Activated naive CD8-positive, alpha-beta T cell treated with anti-CD3 and anti-CD28 coated beads, Interleukin-2, amount 10 ng/mL, durations not matched to agents 7 days and 5 days (primary cell): ENCODE results near the gene NGFR. TPM values are rescaled to one million over a fixed set of nuclear protein-coding genes. Genes with fewer than 3 reads are reported as not detected.
A peak's percentile ranks its signal among the peaks of the same experiment; 100 is the strongest.

Experiments used
- ATAC-seq: fragments of 150-1000 bp; cut with Tn5 transposase; one replicate; pipeline ENCODE4 v1.10.0; 2021; ENCODE audit warnings: low read depth, moderate library complexity
- POLR2A ChIA-PET: fragments of 350-600 bp; sonication (Branson Sonifier 250); formaldehyde crosslinking; loops from one replicate; lab custom pipeline; 2021; ENCODE audit warnings: antibody characterized with exemption; lab: Charles Lee
- DNase-seq: peaks from one replicate; pipeline ENCODE4 v3.0.0; 2021
- H3K27ac Mint-ChIP-seq: one replicate; pipeline ENCODE4 v1.8.0; 2022; ENCODE audit warnings: mild to moderate bottlenecking, mixed read lengths
- H3K27me3 Mint-ChIP-seq: one replicate; pipeline ENCODE4 v1.8.0; 2022; ENCODE audit warnings: mild to moderate bottlenecking, moderate library complexity, mixed read lengths
- H3K36me3 Mint-ChIP-seq: one replicate; pipeline ENCODE4 v1.8.0; 2021; ENCODE audit warnings: mild to moderate bottlenecking, mixed read lengths
- H3K4me1 Mint-ChIP-seq: one replicate; pipeline ENCODE4 v1.8.0; 2021; ENCODE audit warnings: mixed read lengths
- H3K4me3 Mint-ChIP-seq: one replicate; pipeline ENCODE4 v1.8.0; 2022; ENCODE audit warnings: mild to moderate bottlenecking, moderate library complexity, mixed read lengths
- H3K9me3 Mint-ChIP-seq: one replicate; pipeline ENCODE4 v1.8.0; 2021; ENCODE audit warnings: mixed read lengths
- total RNA-seq, 2 experiments: library from RNA; stranded (reverse); gene quantifications; one replicate each; pipeline ENCODE4 v1.2.3, GENCODE V29; 2021

Gene NGFR
- total RNA-seq, 2 experiments from 2014 or later = 0.50 TPM; not detected in 1

DNA sequence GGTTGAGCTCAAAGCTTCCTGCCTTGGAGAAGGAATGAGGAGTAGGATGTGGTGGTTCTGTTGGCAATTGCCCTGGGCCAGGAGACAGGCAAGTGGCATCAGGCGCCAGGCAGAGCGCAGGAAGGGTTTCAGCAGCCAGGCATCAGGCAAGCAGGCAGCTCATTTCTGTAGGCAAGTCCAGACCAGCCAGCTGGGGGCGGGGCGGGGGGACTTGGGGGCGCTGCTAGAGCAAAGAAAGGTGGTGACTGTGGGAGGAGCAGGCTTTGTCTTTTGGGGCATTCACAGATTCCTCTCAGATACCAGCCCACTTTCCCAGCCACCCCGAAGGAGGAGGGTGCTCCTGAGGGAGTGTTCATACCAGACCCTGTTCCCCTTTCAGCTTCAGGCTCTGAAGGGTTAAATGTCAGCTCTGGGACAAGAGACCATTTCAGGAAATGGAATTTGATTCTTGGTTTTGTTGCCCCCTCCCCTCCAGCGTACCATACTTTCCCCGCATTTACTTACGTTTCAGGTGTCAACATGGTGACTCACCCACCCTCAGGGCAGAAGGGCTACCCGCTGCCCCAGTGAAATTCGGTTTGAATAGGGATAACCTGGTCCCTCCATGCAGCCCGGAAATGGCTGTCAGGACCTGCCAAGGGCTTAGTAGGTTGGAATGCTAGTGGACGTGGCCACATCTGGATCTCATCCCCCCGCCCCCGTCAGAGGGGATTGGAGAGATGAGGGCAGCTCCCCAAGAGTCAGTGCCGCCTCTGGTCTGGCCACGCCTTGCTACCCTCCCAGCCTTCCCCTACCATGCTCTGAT lies 13.2 kb downstream of the NGFR start:
- H3K27me3 Mint-ChIP-seq = peaks cover 24% of the 10 kb centered on the region
- no peak for DNase-seq
- POLR2A ChIA-PET = no interaction called here
- H3K4me3 Mint-ChIP-seq = no peak overlapping the region
- H3K36me3 Mint-ChIP-seq = no peaks in the 10 kb centered on the region
- H3K27ac Mint-ChIP-seq = no peak overlapping the region
- H3K4me1 Mint-ChIP-seq = no peaks in the 10 kb centered on the region
- no peak for ATAC-seq
- H3K9me3 Mint-ChIP-seq = no peaks in the 10 kb centered on the region

DNA sequence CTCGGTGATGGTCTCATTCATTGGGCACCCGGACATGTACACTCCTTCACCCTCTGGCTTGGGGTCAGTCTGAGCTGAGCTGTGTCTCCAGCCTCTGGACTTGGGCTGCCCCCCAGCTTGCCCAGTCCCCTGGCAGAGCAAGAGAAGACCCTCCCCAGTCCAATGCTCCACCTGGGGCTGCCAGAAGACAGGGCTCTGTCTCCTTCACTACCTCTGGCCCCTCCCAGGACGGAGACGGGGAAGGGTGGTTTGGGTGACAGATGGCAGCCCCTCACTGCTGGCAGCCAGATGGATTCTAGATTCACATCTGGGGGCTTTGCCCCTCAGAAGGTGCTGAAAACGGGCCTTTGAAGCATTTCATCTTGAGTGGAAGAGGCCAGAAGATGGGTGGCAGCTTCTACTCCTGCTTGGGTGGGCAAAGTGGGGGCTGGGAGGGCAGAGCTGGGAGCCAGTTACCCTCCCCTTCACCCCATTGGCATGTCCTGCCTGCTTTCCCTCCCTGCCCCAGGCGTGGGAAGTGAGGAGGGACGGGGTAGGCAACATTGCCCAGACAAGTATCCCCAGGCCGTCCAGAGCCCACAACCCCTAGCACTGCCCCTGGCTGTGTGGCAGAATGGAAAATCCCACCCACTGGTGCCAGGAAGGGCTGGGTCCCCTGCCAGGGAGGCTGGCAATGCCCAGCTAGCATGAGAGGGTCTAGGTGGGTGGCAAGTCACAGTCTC lies 13.9 kb downstream of the NGFR start:
- Mint-ChIP-seq H3K27ac (no peak overlapping the region), H3K9me3 (no peaks in the 10 kb centered on the region), H3K36me3 (no peaks in the 10 kb centered on the region), H3K4me3 (no peak overlapping the region), H3K27me3 (peaks cover 21% of the 10 kb centered on the region), H3K4me1 (no peaks in the 10 kb centered on the region)
- POLR2A ChIA-PET = no interaction called here
- ATAC-seq = no peak
- DNase-seq = no peak

DNA sequence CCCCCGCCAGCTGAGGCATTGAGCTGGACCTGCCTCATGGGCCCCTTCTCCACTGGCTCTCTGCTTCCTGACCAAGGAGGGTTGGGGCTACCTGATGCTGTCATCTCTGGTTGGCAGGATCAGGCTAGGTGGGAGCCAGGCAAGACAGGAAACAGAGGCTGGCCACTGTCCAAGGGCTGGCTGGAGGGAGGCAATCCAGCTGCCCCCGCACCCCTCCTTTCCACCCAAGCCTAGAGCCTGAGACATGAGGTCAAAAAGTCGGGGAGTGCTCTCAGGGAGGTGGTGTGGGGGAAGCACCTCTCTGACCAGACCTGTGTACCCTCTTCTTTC lies 14.5 kb downstream of the NGFR start:
- no peaks in the 10 kb centered on the region for H3K9me3 Mint-ChIP-seq
- no peak overlapping the region for H3K27ac Mint-ChIP-seq
- H3K36me3 Mint-ChIP-seq = no peaks in the 10 kb centered on the region
- no peak for DNase-seq
- ATAC-seq = no peak
- peaks cover 17% of the 10 kb centered on the region for H3K27me3 Mint-ChIP-seq
- no peaks in the 10 kb centered on the region for H3K4me1 Mint-ChIP-seq
- no peak overlapping the region for H3K4me3 Mint-ChIP-seq
- POLR2A ChIA-PET = no interaction called here

DNA sequence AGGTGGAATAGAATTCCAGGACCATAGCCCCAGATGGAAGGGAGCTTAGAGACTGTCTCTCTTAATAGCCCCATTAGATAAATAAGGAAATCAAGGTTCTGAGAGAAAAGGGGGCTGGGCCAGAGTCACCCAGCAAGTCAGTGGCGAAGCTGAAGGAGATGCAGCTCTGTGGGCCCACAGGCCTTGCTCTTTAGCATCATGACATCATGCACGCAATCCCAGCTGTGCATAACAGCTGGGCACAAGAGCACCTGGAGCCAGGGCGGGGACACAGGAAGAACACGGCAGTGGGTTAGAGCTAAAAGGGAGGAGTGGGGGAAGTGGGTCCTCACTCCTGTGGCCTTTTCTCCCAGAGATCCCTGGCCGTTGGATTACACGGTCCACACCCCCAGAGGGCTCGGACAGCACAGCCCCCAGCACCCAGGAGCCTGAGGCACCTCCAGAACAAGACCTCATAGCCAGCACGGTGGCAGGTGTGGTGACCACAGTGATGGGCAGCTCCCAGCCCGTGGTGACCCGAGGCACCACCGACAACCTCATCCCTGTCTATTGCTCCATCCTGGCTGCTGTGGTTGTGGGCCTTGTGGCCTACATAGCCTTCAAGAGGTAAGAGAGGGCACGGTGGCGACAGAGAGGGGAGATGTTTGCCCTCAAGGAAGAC lies 15.1 kb downstream of the NGFR start:
- Mint-ChIP-seq H3K4me3 (no peak overlapping the region), H3K4me1 (peaks cover 4% of the 10 kb centered on the region), H3K27ac (no peak overlapping the region), H3K27me3 (peaks cover 17% of the 10 kb centered on the region), H3K9me3 (no peaks in the 10 kb centered on the region), H3K36me3 (no peaks in the 10 kb centered on the region)
- DNase-seq (no peak), ATAC-seq (no peak)
- POLR2A ChIA-PET = no interaction called here

- H3K36me3 Mint-ChIP-seq = no peaks in the 10 kb centered on the region
- H3K27ac Mint-ChIP-seq = no peak overlapping the region
- POLR2A ChIA-PET = no interaction called here
- H3K27me3 Mint-ChIP-seq = peaks cover 17% of the 10 kb centered on the region
- no peaks in the 10 kb centered on the region for H3K9me3 Mint-ChIP-seq
- H3K4me3 Mint-ChIP-seq = no peak overlapping the region
- H3K4me1 Mint-ChIP-seq = peaks cover 8% of the 10 kb centered on the region
- ATAC-seq (no peak), DNase-seq (no peak)
Measured at GRCh38 chr17:49510720-49511110, 15.6 kb downstream of the NGFR start.

GRCh38 chr17:49511810-49512209 lies 16.7 kb downstream of the NGFR start:
- POLR2A ChIA-PET = no interaction called here
- no peaks in the 10 kb centered on the region for H3K9me3 Mint-ChIP-seq
- DNase-seq = no peak
- H3K27me3 Mint-ChIP-seq = peaks cover 18% of the 10 kb centered on the region
- no peaks in the 10 kb centered on the region for H3K36me3 Mint-ChIP-seq
- H3K27ac Mint-ChIP-seq = no peak overlapping the region
- no peak for ATAC-seq
- H3K4me1 Mint-ChIP-seq = peaks cover 8% of the 10 kb centered on the region
- H3K4me3 Mint-ChIP-seq = no peak overlapping the region

GRCh38 chr17:49512296-49513043 lies 17.4 kb downstream of the NGFR start:
- Mint-ChIP-seq H3K4me1 (peaks cover 8% of the 10 kb centered on the region), H3K27me3 (peaks cover 13% of the 10 kb centered on the region), H3K36me3 (no peaks in the 10 kb centered on the region), H3K4me3 (no peak overlapping the region), H3K9me3 (no peaks in the 10 kb centered on the region), H3K27ac (no peak overlapping the region)
- no peak for DNase-seq
- no peak for ATAC-seq
- POLR2A ChIA-PET = no interaction called here

GRCh38 chr17:49513044-49513395 lies 17.9 kb downstream of the NGFR start:
- H3K36me3 Mint-ChIP-seq = no peaks in the 10 kb centered on the region
- peaks cover 8% of the 10 kb centered on the region for H3K27me3 Mint-ChIP-seq
- H3K4me3 Mint-ChIP-seq = no peak overlapping the region
- peaks cover 8% of the 10 kb centered on the region for H3K4me1 Mint-ChIP-seq
- no peak for DNase-seq
- no peak for ATAC-seq
- POLR2A ChIA-PET = no interaction called here
- no peaks in the 10 kb centered on the region for H3K9me3 Mint-ChIP-seq
- no peak overlapping the region for H3K27ac Mint-ChIP-seq

- POLR2A ChIA-PET = no interaction called here
Measured at GRCh38 chr17:49513641-49514040, 18.5 kb downstream of the NGFR start.

DNA sequence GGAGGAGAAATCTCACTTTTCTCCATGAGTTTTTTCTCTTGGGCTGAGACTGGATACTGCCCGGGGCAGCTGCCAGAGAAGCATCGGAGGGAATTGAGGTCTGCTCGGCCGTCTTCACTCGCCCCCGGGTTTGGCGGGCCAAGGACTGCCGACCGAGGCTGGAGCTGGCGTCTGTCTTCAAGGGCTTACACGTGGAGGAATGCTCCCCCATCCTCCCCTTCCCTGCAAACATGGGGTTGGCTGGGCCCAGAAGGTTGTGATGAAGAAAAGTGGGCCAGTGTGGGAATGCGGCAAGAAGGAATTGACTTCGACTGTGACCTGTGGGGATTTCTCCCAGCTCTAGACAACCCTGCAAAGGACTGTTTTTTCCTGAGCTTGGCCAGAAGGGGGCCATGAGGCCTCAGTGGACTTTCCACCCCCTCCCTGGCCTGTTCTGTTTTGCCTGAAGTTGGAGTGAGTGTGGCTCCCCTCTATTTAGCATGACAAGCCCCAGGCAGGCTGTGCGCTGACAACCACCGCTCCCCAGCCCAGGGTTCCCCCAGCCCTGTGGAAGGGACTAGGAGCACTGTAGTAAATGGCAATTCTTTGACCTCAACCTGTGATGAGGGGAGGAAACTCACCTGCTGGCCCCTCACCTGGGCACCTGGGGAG lies 19.1 kb downstream of the NGFR start:
- Mint-ChIP-seq H3K36me3 (no peaks in the 10 kb centered on the region), H3K4me1 (peaks cover 8% of the 10 kb centered on the region), H3K27me3 (peaks cover 5% of the 10 kb centered on the region), H3K4me3 (no peak overlapping the region), H3K9me3 (no peaks in the 10 kb centered on the region), H3K27ac (no peak overlapping the region)
- ATAC-seq = no peak
- peak; percentile 12 for DNase-seq
- POLR2A ChIA-PET = interaction anchor here (0.7 kb wide), 1 partner anchor 16 kb away, joined by 3 read pairs; no protein-coding TSS in a partner anchor

More at GRCh38 chr17:49513641-49514040, 18.5 kb downstream of the NGFR start:
- Mint-ChIP-seq H3K4me1 (peaks cover 8% of the 10 kb centered on the region), H3K27ac (no peak overlapping the region), H3K27me3 (peaks cover 8% of the 10 kb centered on the region), H3K4me3 (no peak overlapping the region), H3K36me3 (no peaks in the 10 kb centered on the region), H3K9me3 (no peaks in the 10 kb centered on the region)
- DNase-seq (no peak), ATAC-seq (no peak)

DNA sequence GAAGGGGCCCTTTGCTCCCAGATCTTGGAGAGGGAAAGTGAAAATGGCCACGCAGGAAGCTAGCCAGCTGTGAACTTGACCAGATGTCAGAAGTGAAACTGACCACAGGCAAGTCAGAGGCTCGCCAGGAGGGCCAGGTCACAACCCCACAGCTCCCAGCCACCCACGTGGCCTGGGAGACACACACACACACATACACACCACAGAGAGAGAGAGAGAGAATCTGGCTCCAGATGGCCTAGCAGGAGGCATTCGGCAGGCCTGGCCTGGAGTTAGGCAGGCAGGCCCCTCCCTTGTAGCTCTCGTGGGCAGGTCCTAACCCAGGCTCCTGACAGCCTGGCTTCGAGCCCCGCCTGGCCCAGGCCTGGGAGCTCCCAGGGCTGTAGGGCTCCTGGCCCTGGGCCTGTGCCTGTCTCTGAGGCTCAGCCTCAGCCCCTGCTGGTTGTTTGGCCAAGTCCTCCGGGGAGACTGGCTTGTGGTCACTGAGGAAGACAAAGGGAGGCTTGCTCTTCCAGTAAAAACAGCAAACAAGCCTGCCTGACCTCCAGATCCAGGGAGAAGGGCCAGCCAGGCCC lies 20.2 kb downstream of the NGFR start:
- peak; percentile 24 for DNase-seq
- Mint-ChIP-seq H3K27ac (no peak overlapping the region), H3K9me3 (no peaks in the 10 kb centered on the region), H3K36me3 (no peaks in the 10 kb centered on the region), H3K4me1 (peaks cover 8% of the 10 kb centered on the region), H3K27me3 (peaks cover 3% of the 10 kb centered on the region), H3K4me3 (no peak overlapping the region)
- ATAC-seq = no peak
- POLR2A ChIA-PET = no interaction called here

DNA sequence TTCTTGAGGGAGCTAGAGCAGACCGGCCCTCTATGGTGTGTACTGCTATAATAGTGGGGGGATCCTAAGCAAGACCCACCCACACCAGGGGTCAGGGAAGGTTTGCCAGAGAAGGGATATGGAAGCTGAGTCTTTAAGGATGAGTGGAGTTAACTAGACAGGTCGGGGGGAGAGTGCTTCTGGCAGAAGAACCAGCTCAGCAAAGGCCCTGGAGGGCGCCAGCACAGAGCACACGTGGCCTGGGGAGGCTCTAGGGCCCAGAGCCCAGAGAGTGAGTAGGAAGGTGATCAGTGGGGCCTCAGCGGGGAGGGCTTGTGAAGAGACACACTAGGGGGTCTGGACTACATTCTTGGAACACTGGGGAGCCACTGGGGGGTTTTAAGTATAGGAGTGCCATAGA lies 21.1 kb downstream of the NGFR start:
- H3K27ac Mint-ChIP-seq = no peak overlapping the region
- POLR2A ChIA-PET = no interaction called here
- peaks cover 3% of the 10 kb centered on the region for H3K27me3 Mint-ChIP-seq
- H3K36me3 Mint-ChIP-seq = no peaks in the 10 kb centered on the region
- DNase-seq (no peak), ATAC-seq (no peak)
- peaks cover 8% of the 10 kb centered on the region for H3K4me1 Mint-ChIP-seq
- H3K4me3 Mint-ChIP-seq = no peak overlapping the region
- no peaks in the 10 kb centered on the region for H3K9me3 Mint-ChIP-seq
